CD14-positive monocyte (primary cell): ENCODE results near the gene SETBP1. TPM values are rescaled to one million over a fixed set of nuclear protein-coding genes. Genes with fewer than 3 reads are reported as not detected.

Experiments
- DNase-seq, 3 donors: peaks; one replicate each; pipeline ENCODE4 v3.0.0-alpha.2; 2011 to 2022
- H2AFZ ChIP-seq: 2 replicates; pipeline ENCODE4 v1.6.0; 2012; ENCODE audit warnings: mild to moderate bottlenecking, low read depth, low read length, inconsistent platforms; ENCODE audit not compliant: insufficient read depth, poor library complexity, severe bottlenecking
- H3K27ac ChIP-seq, 2 donors: 1 replicate in 1 of 2; 2 replicates in 1 of 2; pipeline ENCODE4 v1.5.1; 2012 to 2013; ENCODE audit warnings: low read length in 2 of 2, control low read depth in 1 of 2, inconsistent platforms in 1 of 2, low read depth in 1 of 2, mild to moderate bottlenecking in 1 of 2
- H3K27me3 ChIP-seq, 2 donors: one replicate each; pipeline versions ENCODE4 v1.6.0 to v1.6.1; 2011 to 2013; ENCODE audit warnings: low read length in 2 of 2; ENCODE audit not compliant: control insufficient read depth in 2 of 2, insufficient read depth in 2 of 2
- H3K36me3 ChIP-seq, 2 donors: replicated peaks in 1 of 2; 1 replicate in 1 of 2; 2 replicates in 1 of 2; pipeline versions ENCODE4 v1.5.1 to v1.6.1; 2012 to 2013; ENCODE audit warnings: low read length in 2 of 2, control low read depth in 1 of 2, inconsistent platforms in 1 of 2, mild to moderate bottlenecking in 1 of 2; ENCODE audit not compliant: insufficient read depth in 2 of 2, control insufficient read depth in 1 of 2
- H3K4me1 ChIP-seq, 2 donors: 1 replicate in 1 of 2; 2 replicates in 1 of 2; pipeline versions ENCODE4 v1.5.1 to v1.6.1; 2012 to 2013; ENCODE audit warnings: low read length in 2 of 2, control low read depth in 1 of 2, inconsistent platforms in 1 of 2, mild to moderate bottlenecking in 1 of 2, moderate library complexity in 1 of 2; ENCODE audit not compliant: insufficient read depth in 2 of 2, control insufficient read depth in 1 of 2
- H3K4me2 ChIP-seq: replicated peaks from 2 replicates; pipeline ENCODE3; 2012; ENCODE audit warnings: low read length, moderate library complexity, mild to moderate bottlenecking; ENCODE audit not compliant: poor library complexity, severe bottlenecking; ENCODE audit errors: extremely low read depth
- H3K4me3 ChIP-seq, 3 experiments: fragments of 200-600 bp in 1 of 3; sonication (generic) in 1 of 3; replicated peaks in 1 of 3; 1 replicate in 2 of 3; 2 replicates in 1 of 3; pipeline ENCODE4 v1.5.1; 2011 to 2013; ENCODE audit warnings: low read length in 3 of 3, mild to moderate bottlenecking in 3 of 3, control low read depth in 2 of 3, low read depth in 2 of 3, inconsistent platforms in 1 of 3, moderate library complexity in 1 of 3
- H3K79me2 ChIP-seq: 2 replicates; pipeline ENCODE4 v1.6.0; 2012; ENCODE audit warnings: mild to moderate bottlenecking, control low read depth, inconsistent platforms, low read length, moderate library complexity; ENCODE audit not compliant: insufficient read depth
- H3K9ac ChIP-seq: 2 replicates; pipeline ENCODE4 v1.6.0; 2017; ENCODE audit warnings: low read length, mild to moderate bottlenecking; ENCODE audit not compliant: insufficient read depth, poor library complexity, severe bottlenecking
- H3K9me3 ChIP-seq, 2 donors: replicated peaks in 1 of 2; 1 replicate in 1 of 2; 2 replicates in 1 of 2; pipeline versions ENCODE4 v1.5.1 to v1.6.1; 2012 to 2013; ENCODE audit warnings: low read length in 2 of 2, control low read depth in 1 of 2; ENCODE audit not compliant: control insufficient read depth in 1 of 2, insufficient read depth in 1 of 2
- H4K20me1 ChIP-seq: 2 replicates; pipeline ENCODE4 v1.6.0; 2012; ENCODE audit warnings: mild to moderate bottlenecking, low read length, control low read depth, moderate library complexity; ENCODE audit not compliant: insufficient read depth
- H3K27ac Mint-ChIP-seq, 7 donors: one replicate each; pipeline ENCODE4 v1.8.0; 2020; ENCODE audit warnings: mild to moderate bottlenecking in 7 of 7, mixed read lengths in 7 of 7, moderate library complexity in 6 of 7, inconsistent platforms in 2 of 7
- H3K27me3 Mint-ChIP-seq, 3 donors: one replicate each; pipeline ENCODE4 v1.8.0; 2021 to 2022; ENCODE audit warnings: low read depth in 3 of 3, mild to moderate bottlenecking in 3 of 3, mixed read lengths in 3 of 3, moderate library complexity in 3 of 3, inconsistent platforms in 1 of 3
- H3K36me3 Mint-ChIP-seq, 2 donors: one replicate each; pipeline ENCODE4 v1.8.0; 2020; ENCODE audit warnings: mixed read lengths in 2 of 2, inconsistent platforms in 1 of 2, mild to moderate bottlenecking in 1 of 2
- H3K4me1 Mint-ChIP-seq: one replicate; pipeline ENCODE4 v1.8.0; 2020; ENCODE audit warnings: mild to moderate bottlenecking, mixed read lengths
- H3K4me3 Mint-ChIP-seq, 2 donors: one replicate each; pipeline ENCODE4 v1.8.0; 2020; ENCODE audit warnings: mild to moderate bottlenecking in 2 of 2, mixed read lengths in 2 of 2, moderate library complexity in 1 of 2
- H3K9me3 Mint-ChIP-seq, 7 donors: one replicate each; pipeline ENCODE4 v1.8.0; 2020 to 2022; ENCODE audit warnings: mixed read lengths in 7 of 7, mild to moderate bottlenecking in 6 of 7, moderate library complexity in 6 of 7, inconsistent platforms in 2 of 7
- CTCF ChIP-seq: fragments of 200-600 bp; IDR thresholded peaks from one replicate; pipeline ENCODE4 v1.8.0; 2022; ENCODE audit warnings: antibody characterized with exemption, mild to moderate bottlenecking
- WGBS: methylation state at CpG from one replicate; pipeline ENCODE4 v1.1.5; 2013; ENCODE audit warnings: missing lambda C conversion rate; ENCODE audit not compliant: insufficient coverage; 5-methylcytosine and 5-hydroxymethylcytosine counted together
- intact Hi-C, 2 donors: fragments of 100-400 bp; cut with micrococcal nuclease; formaldehyde crosslinking; loops; one replicate each; pipeline versions ENCODE4 v1.15.0 to v1.15.1; 2023
- polyA plus RNA-seq, 3 donors: library from polyadenylated mRNA; depleted of rRNA in 1 of 3; unstranded in 2 of 3; stranded (reverse) in 1 of 3; fragments of 300-500 nt in 2 of 3; fragments of >200 nt in 1 of 3; fragmentation: Illumina TruSeq in 2 of 3; gene quantifications; 1 replicate in 2 of 3; 2 replicates in 1 of 3; pipeline ENCODE4 v1.2.3, GENCODE V29; 2012 to 2021

SETBP1 gene
- polyA plus RNA-seq, 3 donors: 0.01 to 1.2 TPM; not detected in 1

- no peak overlapping the region for H3K4me3 Mint-ChIP-seq
- no peak for DNase-seq
- Histone ChIP-seq H3K9me3 (no peaks in the 10 kb centered on the region), H3K4me1 (no peaks in the 10 kb centered on the region), H3K4me2 (no peak overlapping the region), H3K27me3 (peaks cover 10 to 31% of the 10 kb centered on the region in 2 donors), H3K27ac (no peak overlapping the region), H3K79me2 (no peaks in the 10 kb centered on the region), H3K36me3 (no peaks in the 10 kb centered on the region), H3K4me3 (no peak overlapping the region), H3K9ac (no peak overlapping the region), H4K20me1 (no peaks in the 10 kb centered on the region), H2AFZ (no peak overlapping the region)
- no peak for TF ChIP-seq CTCF
- no peaks in the 10 kb centered on the region for H3K36me3 Mint-ChIP-seq
- H3K27me3 Mint-ChIP-seq: peaks cover 30 to 50% (median 36%) of the 10 kb centered on the region in 3 donors
- H3K4me1 Mint-ChIP-seq: peaks cover 2% of the 10 kb centered on the region
- no CpG with 5 or more reads among the region's 3 CpGs for WGBS
- H3K27ac Mint-ChIP-seq: no peak overlapping the region
- intact Hi-C loops: no loop called here
- H3K9me3 Mint-ChIP-seq: no peaks in the 10 kb centered on the region
Observed at GRCh38 chr18:44781886-44782285, 101.2 kb downstream of the SETBP1 start.

DNA sequence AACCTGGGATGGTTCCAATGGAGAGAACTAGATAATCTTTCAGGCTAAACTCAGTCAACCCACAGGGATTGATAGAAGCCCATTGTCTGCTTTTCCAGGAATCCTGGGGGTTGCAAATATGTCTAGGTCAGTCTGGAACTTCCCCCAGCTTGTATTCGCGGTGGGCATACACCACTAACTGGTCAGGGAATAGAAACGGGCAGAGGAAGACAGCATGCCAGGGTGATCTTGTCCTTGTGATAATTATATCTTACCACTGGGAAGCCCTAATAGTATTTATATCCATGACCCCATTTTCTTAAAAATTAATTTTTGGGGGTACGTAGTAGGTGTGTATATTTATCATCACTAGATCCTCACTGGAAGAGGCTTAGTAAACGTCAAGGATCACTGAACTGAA is 101.9 kb downstream of the SETBP1 start:
- no peak overlapping the region for H3K4me3 ChIP-seq
- H3K36me3 ChIP-seq: no peaks in the 10 kb centered on the region
- no peaks in the 10 kb centered on the region for H4K20me1 ChIP-seq
- intact Hi-C loops: no loop called here
- H2AFZ ChIP-seq: no peak overlapping the region
- no peak for DNase-seq
- no peak overlapping the region for H3K4me2 ChIP-seq
- Mint-ChIP-seq H3K9me3 (no peaks in the 10 kb centered on the region), H3K4me1 (peaks cover 2% of the 10 kb centered on the region), H3K4me3 (no peak overlapping the region), H3K36me3 (no peaks in the 10 kb centered on the region), H3K27me3 (peaks cover 30 to 49% (median 37%) of the 10 kb centered on the region in 3 donors), H3K27ac (no peak overlapping the region)
- no CpG with 5 or more reads among the region's 5 CpGs for WGBS
- no peak for TF ChIP-seq CTCF
- H3K9me3 ChIP-seq: no peaks in the 10 kb centered on the region
- no peaks in the 10 kb centered on the region for H3K4me1 ChIP-seq
- no peak overlapping the region for H3K27ac ChIP-seq
- no peak overlapping the region for H3K9ac ChIP-seq
- no peaks in the 10 kb centered on the region for H3K79me2 ChIP-seq
- peaks cover 10 to 31% of the 10 kb centered on the region in 2 donors for H3K27me3 ChIP-seq
